ENCODE results near the gene SIVA1. TPM values are rescaled to one million over a fixed set of nuclear protein-coding genes. Genes with fewer than 3 reads are reported as not detected.

Gene SIVA1
- total RNA-seq, 4 donors from 2014 or later = 149 to 282 (median 201) TPM

- H3K4me3 ChIP-seq = no peak overlapping the region
- WGBS, 2 donors = 30 to 60% methylated on average over 2 to 3 of the region's 14 CpGs
- H3K4me1 ChIP-seq = peaks cover 29 to 61% (median 48%) of the 10 kb centered on the region in 3 donors
- intact Hi-C loops (cut with DNase I) = no loop called here
- H3K36me3 ChIP-seq = no peaks in the 10 kb centered on the region
- H3K27ac ChIP-seq = peak overlapping the region; percentile 76 to 80 (median 78)
- no peaks in the 10 kb centered on the region for H3K27me3 ChIP-seq
- no peak for DNase-seq
- H3K9me3 ChIP-seq = no peaks in the 10 kb centered on the region
- TF ChIP-seq CTCF (IDR thresholded peaks at IDR 0.05) (no peak), POLR2A (IDR thresholded peaks at IDR 0.05) (no peak)
These were observed 20.6 kb upstream of the SIVA1 start for GRCh38 chr14:104732355-104732804.

GRCh38 chr14:104732931-104733681 lies 19.8 kb upstream of the SIVA1 start:
- no peak for TF ChIP-seq POLR2A (IDR thresholded peaks at IDR 0.05)
- TF ChIP-seq CTCF (IDR thresholded peaks at IDR 0.05) = no peak
- Histone ChIP-seq H3K4me3 (no peak overlapping the region), H3K36me3 (no peaks in the 10 kb centered on the region), H3K4me1 (peaks cover 29 to 67% (median 48%) of the 10 kb centered on the region in 3 donors), H3K27me3 (no peaks in the 10 kb centered on the region), H3K9me3 (no peaks in the 10 kb centered on the region), H3K27ac (peak overlapping the region; percentile 76 to 80 (median 78))
- intact Hi-C loops (cut with DNase I) = no loop called here
- WGBS, 2 donors = 51 to 73% methylated on average over 6 of the region's 23 CpGs
- DNase-seq = no peak

- Histone ChIP-seq H3K4me1 (peaks cover 29 to 67% (median 48%) of the 10 kb centered on the region in 3 donors), H3K4me3 (no peak overlapping the region), H3K27ac (peak overlapping the region in 3 of 4 donors; percentile 78 to 80 (median 79)), H3K27me3 (no peaks in the 10 kb centered on the region), H3K36me3 (no peaks in the 10 kb centered on the region), H3K9me3 (no peaks in the 10 kb centered on the region)
- 80% methylated on average over 3 of the region's 6 CpGs for WGBS, 2 donors
- TF ChIP-seq CTCF (IDR thresholded peaks at IDR 0.05) (no peak), POLR2A (IDR thresholded peaks at IDR 0.05) (no peak)
- intact Hi-C loops (cut with DNase I) = no loop called here
- DNase-seq = no peak
These were observed 18.8 kb upstream of the SIVA1 start for GRCh38 chr14:104734051-104734587.

- no peak for TF ChIP-seq CTCF (IDR thresholded peaks at IDR 0.05)
- TF ChIP-seq POLR2A (IDR thresholded peaks at IDR 0.05) = no peak
- peaks cover 29 to 67% (median 48%) of the 10 kb centered on the region in 3 donors for H3K4me1 ChIP-seq
- WGBS, 2 donors = 80 to 100% methylated on average over 2 of the region's 9 CpGs
- H3K4me3 ChIP-seq = no peak overlapping the region
- no peaks in the 10 kb centered on the region for H3K27me3 ChIP-seq
- peak overlapping the region in 2 of 4 donors; percentile 86 to 92 for H3K27ac ChIP-seq
- intact Hi-C loops (cut with DNase I) = no loop called here
- DNase-seq = no peak
- peaks cover 0 to 2% (median 0%) of the 10 kb centered on the region in 3 donors for H3K36me3 ChIP-seq
- H3K9me3 ChIP-seq = no peaks in the 10 kb centered on the region
These were observed 18.4 kb upstream of the SIVA1 start for GRCh38 chr14:104734601-104734990.

Data from esophagus squamous epithelium (tissue), 5 donors.